Activated gamma-delta T cell treated with Interleukin-2 at 50 U/mL for 16 hours (primary cell): ENCODE measurements around the gene LCE4A.
"Not testable (repeated sequence)": the region's sequence is repeated elsewhere in the genome, so short reads cannot be mapped to it uniquely, and the experiment has no call there.

Source experiments
- DNase-seq: peaks from one replicate; pipeline ENCODE4 v3.0.0-alpha.2; 2020

The LCE4A gene, protein sequence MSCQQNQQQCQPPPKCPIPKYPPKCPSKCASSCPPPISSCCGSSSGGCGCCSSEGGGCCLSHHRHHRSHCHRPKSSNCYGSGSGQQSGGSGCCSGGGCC

DNA sequence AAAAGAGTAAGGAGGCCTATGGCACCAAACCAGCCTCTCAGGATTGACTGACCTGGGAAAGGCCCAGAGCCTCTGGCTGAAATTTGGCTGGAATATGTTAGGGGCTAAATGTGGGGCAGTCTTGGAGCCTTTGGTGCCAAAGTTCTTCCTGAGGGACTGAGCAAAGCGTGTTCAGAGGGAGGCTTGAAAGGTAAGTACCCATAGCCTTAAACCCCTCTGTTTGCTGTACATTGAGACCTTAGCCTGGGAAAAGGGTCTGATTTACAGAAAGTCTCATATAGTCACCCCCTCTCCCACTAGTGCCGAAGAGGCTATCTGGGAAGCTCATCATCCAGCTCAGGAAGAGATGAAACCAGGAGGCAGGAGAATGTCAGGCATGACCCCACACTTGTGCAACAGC lies at the start of gene LCE4A:
Gene LCE4A, plus strand, starts transcription at position 301 of the 400 bp plus-strand sequence. CDS start 916 bp downstream, outside the sequence.
- DNase-seq, result no peak

- DNase-seq, result no peak
Measured at GRCh38 chr1:152658649-152659048, 49.3 kb upstream of the LCE4A start.

GRCh38 chr1:152663098-152663497 lies 44.9 kb upstream of the LCE4A start, which contains the start of gene LCE2D:
Gene LCE2D, plus strand, starts transcription at chr1:152663380. Its CDS starts 726 bp downstream, at chr1:152664106.
- no peak for DNase-seq

DNA sequence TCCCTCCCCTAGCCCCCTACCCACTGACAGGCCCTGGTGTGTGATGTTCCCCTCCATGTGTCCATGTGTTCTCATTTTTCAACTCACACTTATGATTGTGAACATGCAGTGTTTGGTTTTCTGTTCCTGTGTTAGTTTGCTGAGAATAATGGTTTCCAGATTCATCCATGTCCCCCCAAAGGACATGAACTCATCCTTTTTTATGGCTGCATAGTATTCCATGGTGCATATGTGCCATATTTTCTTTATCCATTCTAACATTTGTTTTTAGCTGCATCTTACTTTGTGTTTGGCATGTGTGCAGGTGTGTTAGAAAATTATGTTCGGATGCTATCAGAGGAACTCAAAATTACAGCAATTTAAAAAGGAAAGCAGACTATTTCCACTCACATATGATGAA lies 41.8 kb upstream of the LCE4A start:
- DNase-seq, result not testable (repeated sequence)

DNA sequence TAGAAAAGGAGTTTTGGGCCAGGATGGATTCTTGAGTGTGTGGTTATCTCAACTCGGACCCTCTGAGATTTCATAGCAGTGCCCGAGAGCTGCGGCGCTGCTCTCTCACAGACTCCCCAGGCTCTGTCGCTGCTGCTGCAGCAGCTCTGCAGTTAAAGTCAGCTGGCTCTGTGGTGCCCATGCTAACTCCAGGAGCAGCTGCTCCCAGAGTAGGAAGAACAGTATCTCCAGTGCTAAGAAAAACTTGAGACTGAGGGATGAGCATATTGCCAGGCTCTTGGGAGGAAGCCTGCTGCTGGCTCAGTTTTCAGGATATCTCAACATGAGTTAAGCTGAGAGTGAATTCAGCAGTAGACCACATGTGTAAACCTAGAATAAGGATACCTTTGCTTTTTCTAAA lies 40.3 kb upstream of the LCE4A start:
- DNase-seq, result no peak

- no peak for DNase-seq
Measured at GRCh38 chr1:152673016-152673415, 34.9 kb upstream of the LCE4A start.

- not testable (repeated sequence) for DNase-seq
Measured at GRCh38 chr1:152674983-152675382, 33.0 kb upstream of the LCE4A start, which contains the start of gene LCE2C. Gene LCE2C, plus strand, starts transcription at chr1:152675279. Its CDS starts 737 bp downstream, at chr1:152676016.

- no peak for DNase-seq
Measured at GRCh38 chr1:152679459-152679858, 28.5 kb upstream of the LCE4A start.

- DNase-seq, result no peak
Measured at GRCh38 chr1:152681616-152682015, 26.3 kb upstream of the LCE4A start.

GRCh38 chr1:152683846-152684245 lies 24.1 kb upstream of the LCE4A start:
- no peak for DNase-seq

DNA sequence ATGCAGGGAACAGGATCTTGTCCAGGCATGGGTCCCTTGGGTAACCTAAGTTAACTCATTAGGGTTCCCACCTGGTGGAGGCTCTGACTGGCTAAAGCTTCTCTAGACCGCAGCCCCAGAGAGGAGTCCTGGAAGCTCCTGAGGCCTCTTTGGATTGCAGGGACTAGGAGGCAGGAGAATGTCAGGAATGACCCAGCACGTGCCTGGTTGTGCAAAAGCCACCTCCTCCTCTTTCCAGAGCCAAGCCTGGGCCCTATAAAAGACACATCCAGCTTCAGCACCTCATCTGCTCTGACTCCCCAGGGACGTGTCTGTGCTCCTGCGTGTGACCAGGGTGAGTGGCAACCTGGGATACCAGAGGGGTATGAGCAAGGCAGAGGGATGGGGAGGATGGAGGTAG lies 22.1 kb upstream of the LCE4A start, which contains the start of gene LCE2B:
Gene LCE2B, plus strand, starts transcription at position 301 of the 400 bp plus-strand sequence. CDS start 721 bp downstream, outside the sequence.
- DNase-seq, result not testable (repeated sequence)

- DNase-seq, result no peak
Measured at GRCh38 chr1:152697701-152698600, 10.0 kb upstream of the LCE4A start, which contains the start of gene LCE2A. Gene LCE2A, plus strand, starts transcription at chr1:152698345. Its CDS starts 557 bp downstream, at chr1:152698902.

GRCh38 chr1:152699746-152700145 lies 8.2 kb upstream of the LCE4A start:
- DNase-seq, result no peak

- DNase-seq, result no peak
Measured at GRCh38 chr1:152718238-152718637, 10.3 kb downstream of the LCE4A start.

GRCh38 chr1:152725261-152725660 lies 17.3 kb downstream of the LCE4A start:
- no peak for DNase-seq

- no peak for DNase-seq
Measured at GRCh38 chr1:152728986-152729385, 21.0 kb downstream of the LCE4A start.

- no peak for DNase-seq
Measured at GRCh38 chr1:152735648-152736047, 27.7 kb downstream of the LCE4A start.

DNA sequence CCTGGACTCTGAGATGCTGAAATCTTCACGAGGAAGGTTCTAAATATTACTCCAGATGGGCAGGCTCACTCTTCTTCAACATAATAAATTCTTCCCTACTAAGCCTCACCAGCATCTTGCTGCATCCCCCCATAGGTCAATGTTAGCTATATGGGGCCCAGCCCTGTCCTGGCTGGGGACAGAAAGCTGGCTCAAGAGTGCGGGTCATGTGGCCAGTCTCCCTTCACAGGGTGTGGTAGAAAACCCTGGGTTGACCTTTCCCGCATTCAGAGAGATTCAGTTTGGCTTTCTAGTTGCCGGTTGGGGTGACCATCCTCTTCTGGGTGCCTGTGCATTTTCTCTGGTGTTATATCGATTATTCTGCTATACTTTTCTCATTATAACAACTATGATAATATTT lies 30.0 kb downstream of the LCE4A start:
- DNase-seq, result no peak

GRCh38 chr1:152739841-152740240 lies 31.9 kb downstream of the LCE4A start:
- no peak for DNase-seq

DNA sequence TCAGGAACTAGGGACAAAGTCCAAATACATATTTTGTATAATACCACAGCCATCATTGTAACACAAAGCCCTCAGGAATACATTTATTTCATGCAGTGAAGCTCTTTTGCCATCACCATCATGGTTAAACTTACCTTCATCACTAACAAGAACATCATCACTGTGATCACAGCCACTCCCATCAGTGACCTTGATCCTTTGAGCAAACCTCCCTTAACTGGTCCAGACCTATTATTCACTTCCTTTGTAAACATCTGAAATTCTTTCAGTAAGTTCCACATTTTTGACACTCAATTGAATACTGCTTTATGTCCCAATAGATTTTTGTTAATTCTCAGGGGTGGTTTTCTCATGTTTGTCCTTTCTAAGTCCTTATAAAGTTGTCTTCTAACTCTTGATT lies 33.7 kb downstream of the LCE4A start:
- DNase-seq, result no peak

- DNase-seq, result no peak
Measured at GRCh38 chr1:152743371-152744145, 35.6 kb downstream of the LCE4A start.

DNA sequence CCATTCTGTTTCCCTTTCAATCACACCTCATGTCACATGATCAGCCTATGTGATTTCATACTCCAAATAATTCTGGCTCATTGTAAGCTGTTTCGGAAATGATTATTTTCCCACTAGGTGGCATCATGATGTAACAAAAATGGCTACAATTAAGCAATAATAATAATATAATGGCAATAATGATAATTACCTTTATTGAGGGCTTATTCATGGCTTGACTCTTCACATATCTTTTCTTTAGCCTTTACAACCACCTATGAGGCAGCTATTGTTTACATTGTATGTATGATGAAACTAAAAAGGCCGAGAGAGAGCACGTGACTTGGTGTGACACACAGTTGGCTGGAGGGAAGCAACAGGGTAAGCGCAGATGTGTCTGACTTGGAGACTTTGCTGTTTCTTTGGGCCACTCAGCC lies 37.3 kb downstream of the LCE4A start:
- DNase-seq, result no peak
